ENCODE results near the gene EDAR. TPM values are rescaled to one million over a fixed set of nuclear protein-coding genes. Genes with fewer than 3 reads are reported as not detected.

Gene EDAR
- total RNA-seq, 1 experiment from 2014 or later, result not detected

GRCh38 chr2:109001201-109001600 is 12.2 kb upstream of the EDAR start:
- no peak for DNase-seq (ENCODE audit: low spot score)

GRCh38 chr2:109000738-109001137 is 11.7 kb upstream of the EDAR start:
- no peak for DNase-seq (ENCODE audit: low spot score)

GRCh38 chr2:108998911-108999310 is 9.9 kb upstream of the EDAR start:
- DNase-seq (ENCODE audit: low spot score), result no peak

GRCh38 chr2:108994178-108994577 is 5.2 kb upstream of the EDAR start:
- no peak for DNase-seq (ENCODE audit: low spot score)

- no peak for DNase-seq (ENCODE audit: low spot score)
Measured at GRCh38 chr2:108993095-108993937, 4.3 kb upstream of the EDAR start.

GRCh38 chr2:108988076-108988795 is 784 bp downstream of the EDAR start:
- no peak for DNase-seq (ENCODE audit: low spot score)

GRCh38 chr2:108986916-108987510 is 2.0 kb downstream of the EDAR start:
- no peak for DNase-seq (ENCODE audit: low spot score)

GRCh38 chr2:108983610-108984009 is 5.4 kb downstream of the EDAR start:
- DNase-seq (ENCODE audit: low spot score), result no peak

GRCh38 chr2:108983061-108983460 is 6.0 kb downstream of the EDAR start:
- no peak for DNase-seq (ENCODE audit: low spot score)

GRCh38 chr2:108982259-108982679 is 6.8 kb downstream of the EDAR start:
- DNase-seq (ENCODE audit: low spot score), result no peak

- no peak for DNase-seq (ENCODE audit: low spot score)
Measured at GRCh38 chr2:108981846-108982245, 7.2 kb downstream of the EDAR start.

- no peak for DNase-seq (ENCODE audit: low spot score)
Measured at GRCh38 chr2:108980076-108980475, 8.9 kb downstream of the EDAR start.

- DNase-seq (ENCODE audit: low spot score), result no peak
Measured at GRCh38 chr2:108979461-108979860, 9.6 kb downstream of the EDAR start.

GRCh38 chr2:108978709-108979111 is 10.3 kb downstream of the EDAR start:
- no peak for DNase-seq (ENCODE audit: low spot score)

- DNase-seq (ENCODE audit: low spot score), result no peak
Measured at GRCh38 chr2:108975613-108976435, 13.2 kb downstream of the EDAR start.

GRCh38 chr2:108974674-108975073 is 14.3 kb downstream of the EDAR start:
- DNase-seq (ENCODE audit: low spot score), result no peak

- no peak for DNase-seq (ENCODE audit: low spot score)
Measured at GRCh38 chr2:108972663-108973062, 16.4 kb downstream of the EDAR start.

- DNase-seq (ENCODE audit: low spot score), result peak; percentile 44
Measured at GRCh38 chr2:108971661-108972566, 17.1 kb downstream of the EDAR start.

- DNase-seq (ENCODE audit: low spot score), result no peak
Measured at GRCh38 chr2:108970369-108970768, 18.7 kb downstream of the EDAR start.

GRCh38 chr2:108969856-108970255 is 19.2 kb downstream of the EDAR start:
- no peak for DNase-seq (ENCODE audit: low spot score)

GRCh38 chr2:108968619-108969018 is 20.4 kb downstream of the EDAR start:
- peak; percentile 26 for DNase-seq (ENCODE audit: low spot score)

Data from A172 (cell line).